Osteoblast (primary cell): Measurements from ENCODE around the gene ADCY4. TPM values are rescaled to one million over a fixed set of nuclear protein-coding genes. Genes with fewer than 3 reads are reported as not detected.
"Not testable (repeated sequence)": the region's sequence is repeated elsewhere in the genome, so short reads cannot be mapped to it uniquely, and the experiment has no call there.

Source experiments
- DNase-seq: peaks from one replicate; pipeline ENCODE4 v3.0.0; 2011; ENCODE audit warnings: low spot score, mixed read lengths; ENCODE audit not compliant: insufficient read length; ENCODE audit errors: missing footprints
- H2AFZ ChIP-seq: 2 replicates; pipeline ENCODE4 v1.6.0; 2011; ENCODE audit warnings: mild to moderate bottlenecking, low read length
- H3K27ac ChIP-seq: 2 replicates; pipeline ENCODE4 v1.5.1; 2011; ENCODE audit warnings: mild to moderate bottlenecking, low read depth, low read length, moderate library complexity
- H3K27me3 ChIP-seq: 2 replicates; pipeline ENCODE4 v1.6.0; 2012; ENCODE audit warnings: mild to moderate bottlenecking, control low read depth, inconsistent platforms, low read length, moderate library complexity; ENCODE audit not compliant: insufficient read depth
- H3K36me3 ChIP-seq: 2 replicates; pipeline ENCODE4 v1.5.1; 2011; ENCODE audit warnings: mild to moderate bottlenecking, low read length, control low read depth, moderate library complexity; ENCODE audit not compliant: insufficient read depth
- H3K4me1 ChIP-seq: 2 replicates; pipeline ENCODE4 v1.5.1; 2011; ENCODE audit warnings: mild to moderate bottlenecking, low read length, control low read depth, moderate library complexity; ENCODE audit not compliant: insufficient read depth
- H3K4me2 ChIP-seq: 2 replicates; pipeline ENCODE4 v1.6.0; 2011; ENCODE audit warnings: mild to moderate bottlenecking, low read length; ENCODE audit not compliant: insufficient read depth
- H3K4me3 ChIP-seq: fragments of 200-600 bp; sonication (generic); 3 replicates; pipeline ENCODE4 v1.5.1; 2012; ENCODE audit warnings: mild to moderate bottlenecking, low read length, inconsistent platforms; ENCODE audit not compliant: insufficient read depth
- H3K79me2 ChIP-seq: 2 replicates; pipeline ENCODE4 v1.6.0; 2012; ENCODE audit warnings: mild to moderate bottlenecking, low read length, control low read depth, inconsistent platforms; ENCODE audit not compliant: insufficient read depth
- H3K9me3 ChIP-seq: 2 replicates; pipeline ENCODE4 v1.5.1; 2011; ENCODE audit warnings: low read depth, low read length, control low read depth
- H4K20me1 ChIP-seq: 2 replicates; pipeline ENCODE4 v1.6.0; 2012; ENCODE audit warnings: mild to moderate bottlenecking, low read length, control low read depth; ENCODE audit not compliant: insufficient read depth
- total RNA-seq: library from RNA; depleted of rRNA; stranded (reverse); fragments of >200 nt; gene quantifications from 2 replicates; pipeline ENCODE4 v1.2.3, GENCODE V29; 2012
- TF ChIP-seq, protein P1 (sequence below): IDR thresholded peaks from 2 replicates; pipeline ENCODE4 v1.5.1; 2011; ENCODE audit warnings: mild to moderate bottlenecking, low read depth, low read length, moderate library complexity; ENCODE audit errors: extremely low read depth

Gene ADCY4
- total RNA-seq, 1 donor, result 18.8 TPM

DNA sequence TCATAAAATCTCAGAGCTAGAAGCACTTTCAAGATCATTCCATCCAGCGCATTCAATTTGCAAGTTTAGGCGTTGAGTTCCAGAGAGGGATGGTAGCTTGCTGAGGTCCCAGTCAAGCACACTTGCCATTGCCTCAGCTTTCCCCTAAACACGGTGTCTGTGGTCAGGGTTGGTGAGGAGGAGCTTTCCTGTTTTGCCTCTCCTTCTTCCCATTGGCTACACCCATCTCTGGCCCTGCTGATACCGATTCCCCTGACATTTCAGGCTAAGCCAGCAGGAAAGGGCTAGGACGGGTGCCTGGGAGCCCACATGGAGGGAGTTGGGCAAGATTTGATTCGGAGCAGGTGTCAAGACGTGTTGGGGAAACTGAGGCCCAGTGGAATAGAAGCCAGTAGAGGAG lies 42.3 kb upstream of the ADCY4 start:
- peaks cover 53% of the 10 kb centered on the region for H4K20me1 ChIP-seq
- H3K9me3 ChIP-seq, result no peaks in the 10 kb centered on the region
- no peak overlapping the region for H3K4me2 ChIP-seq
- H3K36me3 ChIP-seq, result peaks cover 69% of the 10 kb centered on the region
- peaks cover 11% of the 10 kb centered on the region for H3K4me1 ChIP-seq
- TF ChIP-seq, protein P1, sequence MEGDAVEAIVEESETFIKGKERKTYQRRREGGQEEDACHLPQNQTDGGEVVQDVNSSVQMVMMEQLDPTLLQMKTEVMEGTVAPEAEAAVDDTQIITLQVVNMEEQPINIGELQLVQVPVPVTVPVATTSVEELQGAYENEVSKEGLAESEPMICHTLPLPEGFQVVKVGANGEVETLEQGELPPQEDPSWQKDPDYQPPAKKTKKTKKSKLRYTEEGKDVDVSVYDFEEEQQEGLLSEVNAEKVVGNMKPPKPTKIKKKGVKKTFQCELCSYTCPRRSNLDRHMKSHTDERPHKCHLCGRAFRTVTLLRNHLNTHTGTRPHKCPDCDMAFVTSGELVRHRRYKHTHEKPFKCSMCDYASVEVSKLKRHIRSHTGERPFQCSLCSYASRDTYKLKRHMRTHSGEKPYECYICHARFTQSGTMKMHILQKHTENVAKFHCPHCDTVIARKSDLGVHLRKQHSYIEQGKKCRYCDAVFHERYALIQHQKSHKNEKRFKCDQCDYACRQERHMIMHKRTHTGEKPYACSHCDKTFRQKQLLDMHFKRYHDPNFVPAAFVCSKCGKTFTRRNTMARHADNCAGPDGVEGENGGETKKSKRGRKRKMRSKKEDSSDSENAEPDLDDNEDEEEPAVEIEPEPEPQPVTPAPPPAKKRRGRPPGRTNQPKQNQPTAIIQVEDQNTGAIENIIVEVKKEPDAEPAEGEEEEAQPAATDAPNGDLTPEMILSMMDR, result no peak
- H3K4me3 ChIP-seq, result no peak overlapping the region
- no peak for DNase-seq
- H3K27ac ChIP-seq, result no peak overlapping the region
- no peak overlapping the region for H2AFZ ChIP-seq
- no peaks in the 10 kb centered on the region for H3K27me3 ChIP-seq
- H3K79me2 ChIP-seq, result peaks cover 12% of the 10 kb centered on the region

- H3K9me3 ChIP-seq, result no peaks in the 10 kb centered on the region
- H2AFZ ChIP-seq, result no peak overlapping the region
- TF ChIP-seq, protein P1, result no peak
- DNase-seq, result no peak
- H3K4me2 ChIP-seq, result no peak overlapping the region
- no peak overlapping the region for H3K27ac ChIP-seq
- no peak overlapping the region for H3K4me3 ChIP-seq
- H3K27me3 ChIP-seq, result no peaks in the 10 kb centered on the region
- peaks cover 72% of the 10 kb centered on the region for H3K36me3 ChIP-seq
- peaks cover 12% of the 10 kb centered on the region for H3K79me2 ChIP-seq
- H4K20me1 ChIP-seq, result peaks cover 53% of the 10 kb centered on the region
- H3K4me1 ChIP-seq, result peaks cover 15% of the 10 kb centered on the region
Observed at GRCh38 chr14:24376448-24377070, 41.7 kb upstream of the ADCY4 start.

DNA sequence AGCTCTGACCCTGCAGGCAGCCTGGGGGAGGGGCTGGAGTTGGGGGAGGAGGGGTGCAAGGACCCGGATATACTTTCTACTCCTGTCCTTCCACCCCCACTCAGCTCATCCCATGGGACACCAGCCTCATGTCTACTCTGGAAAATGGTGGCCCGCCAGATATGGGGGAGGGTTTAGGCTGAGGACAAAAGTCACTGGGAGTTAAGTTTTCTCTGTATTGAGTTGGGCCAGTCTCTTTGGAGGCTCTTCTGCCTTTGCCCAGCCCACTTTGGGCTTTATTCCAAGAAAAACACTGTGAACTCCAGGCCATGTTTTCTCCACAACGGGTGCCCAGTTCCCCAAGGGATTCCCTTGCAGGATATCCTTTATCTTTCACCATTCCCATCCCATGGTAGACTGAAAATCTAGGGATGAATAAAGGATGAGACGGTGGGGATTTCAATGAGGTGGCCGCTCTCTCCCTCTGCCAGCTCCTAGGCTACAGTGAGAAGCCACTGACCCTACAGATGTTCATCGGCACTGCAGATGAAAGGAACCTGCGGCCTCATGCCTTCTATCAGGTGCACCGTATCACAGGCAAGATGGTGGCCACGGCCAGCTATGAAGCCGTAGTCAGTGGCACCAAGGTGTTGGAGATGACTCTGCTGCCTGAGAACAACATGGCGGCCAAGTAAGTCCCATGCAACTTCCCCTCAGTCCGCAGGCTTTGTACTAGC lies 38.0 kb upstream of the ADCY4 start:
- DNase-seq, result peak; percentile 87
- Histone ChIP-seq H2AFZ (no peak overlapping the region), H3K79me2 (peaks cover 43% of the 10 kb centered on the region), H3K9me3 (no peaks in the 10 kb centered on the region), H4K20me1 (peaks cover 69% of the 10 kb centered on the region), H3K36me3 (peaks cover 80% of the 10 kb centered on the region), H3K4me2 (peak overlapping the region; percentile 12), H3K27me3 (no peaks in the 10 kb centered on the region), H3K4me3 (no peak overlapping the region), H3K4me1 (peaks cover 41% of the 10 kb centered on the region), H3K27ac (no peak overlapping the region)
- TF ChIP-seq, protein P1, result no peak

DNA sequence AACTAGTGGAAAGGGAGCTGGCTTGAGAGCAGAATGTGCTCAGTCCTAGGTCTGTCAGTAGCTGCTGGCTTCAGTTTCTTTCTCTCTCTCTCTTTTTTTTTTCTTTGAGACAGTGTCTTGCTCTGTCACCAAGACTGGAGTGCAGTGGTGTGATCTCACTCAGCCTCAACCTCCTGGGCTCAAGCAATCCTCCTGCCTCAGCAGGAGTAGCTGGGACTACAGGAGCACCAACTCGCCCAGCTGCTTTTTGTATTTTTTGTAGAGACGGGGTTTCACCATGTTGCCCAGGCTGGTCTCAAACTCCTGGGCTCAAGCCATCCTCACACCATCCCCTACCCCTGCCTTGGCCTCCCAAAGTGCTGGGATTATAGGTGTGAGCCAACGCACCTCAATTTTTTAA lies 36.7 kb upstream of the ADCY4 start:
- peaks cover 51% of the 10 kb centered on the region for H3K4me1 ChIP-seq
- H3K4me2 ChIP-seq, result peak overlapping the region; percentile 35
- H3K27me3 ChIP-seq, H3K9me3 ChIP-seq, H2AFZ ChIP-seq, H3K4me3 ChIP-seq, DNase-seq, H3K27ac ChIP-seq: not testable (repeated sequence)
- peaks cover 45% of the 10 kb centered on the region for H3K79me2 ChIP-seq
- peaks cover 67% of the 10 kb centered on the region for H3K36me3 ChIP-seq
- H4K20me1 ChIP-seq, result peaks cover 57% of the 10 kb centered on the region
